Anterior cingulate cortex (tissue), 58 donors: Measurements from ENCODE around the gene ANKRD33B.
"Not testable (repeated sequence)": the region's sequence is repeated elsewhere in the genome, so short reads cannot be mapped to it uniquely, and the experiment has no call there.

Experiments
- DNase-seq, 58 donors: peaks; one replicate each; lab custom pipeline; 2025; lab: John Stamatoyannopoulos, UW

Gene ANKRD33B

DNA sequence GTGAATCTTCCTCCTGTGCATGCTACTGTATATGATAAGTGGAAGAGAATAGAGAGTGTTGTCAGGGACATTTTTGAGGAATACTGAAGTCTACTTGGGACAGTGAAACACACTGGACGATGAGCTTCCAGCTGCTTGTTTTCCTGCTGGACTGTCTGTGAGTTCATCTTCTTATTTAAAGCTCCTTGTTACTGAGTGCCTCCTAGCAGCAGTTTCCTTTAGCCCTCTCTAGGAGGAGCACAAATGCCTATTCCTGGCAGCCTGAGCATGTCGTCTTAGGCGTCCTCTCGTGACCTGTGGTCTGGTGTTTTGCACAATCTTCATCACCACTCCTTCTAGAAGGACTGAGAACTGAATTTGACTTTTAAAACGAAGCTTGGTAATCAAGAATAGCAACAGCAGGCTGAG, 43.8 kb downstream of the ANKRD33B start:
- no peak for DNase-seq

DNA sequence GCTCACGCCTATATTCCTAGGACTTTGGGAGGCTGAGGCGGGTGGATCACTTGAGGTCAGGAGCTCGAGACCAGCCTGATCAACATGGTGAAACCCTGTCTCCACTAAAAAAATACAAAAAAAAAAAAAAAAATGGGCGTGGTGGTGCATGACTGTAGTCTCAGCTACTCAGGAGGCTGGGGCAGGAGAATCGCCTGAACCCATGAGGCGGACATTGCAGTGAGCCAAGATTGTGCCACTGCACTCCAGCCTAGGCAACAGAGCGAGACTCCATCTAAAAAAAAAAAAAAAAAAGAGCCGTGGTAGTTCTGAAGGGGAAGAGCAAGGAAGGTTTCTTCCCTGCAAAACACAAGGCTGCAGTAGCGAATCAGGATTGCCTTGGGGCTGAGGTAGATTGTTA, 44.2 kb downstream of the ANKRD33B start:
- DNase-seq: not testable (repeated sequence)

DNA sequence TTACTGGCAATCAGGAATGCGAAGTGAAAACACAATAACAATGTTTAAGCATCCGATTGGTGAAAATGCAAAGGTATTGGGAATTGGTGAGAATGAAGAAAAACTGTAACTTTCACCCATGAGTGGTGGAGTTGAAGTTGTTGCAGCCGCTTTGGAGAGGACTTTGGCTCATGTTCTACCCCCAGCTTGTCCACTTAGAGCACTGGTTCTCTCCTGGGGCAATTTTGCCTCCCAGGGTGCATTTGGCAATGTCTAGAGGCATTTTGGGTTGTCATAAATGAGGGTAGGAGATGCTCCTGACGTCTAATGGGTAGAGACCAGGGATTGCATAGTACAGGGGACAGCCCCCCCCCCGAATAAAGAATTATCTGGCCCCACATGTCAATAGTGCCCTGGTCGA, 46.2 kb downstream of the ANKRD33B start:
- DNase-seq: no peak

- DNase-seq: no peak
These were observed 47.4 kb downstream of the ANKRD33B start for GRCh38 chr5:10611290-10611689.

GRCh38 chr5:10612251-10612650, 48.4 kb downstream of the ANKRD33B start:
- DNase-seq: no peak

DNA sequence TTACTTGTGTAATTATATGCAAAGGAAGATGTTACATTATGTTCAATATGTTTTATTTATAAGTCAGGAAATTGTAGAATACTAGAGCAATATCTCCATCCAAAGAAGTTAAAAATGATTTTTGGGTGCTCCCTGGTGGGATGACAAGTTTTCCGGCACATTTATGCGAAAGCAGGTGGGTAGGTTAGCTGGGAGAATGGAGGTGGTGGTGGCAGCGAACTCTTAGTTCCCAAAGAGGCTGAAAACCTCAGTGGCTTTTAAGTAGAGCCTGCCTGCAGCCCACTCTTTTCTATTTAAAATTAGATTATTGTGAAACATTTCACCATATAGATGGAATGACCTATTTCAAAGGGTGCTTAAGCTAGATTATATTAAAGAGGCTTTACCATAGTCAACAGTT, 51.8 kb downstream of the ANKRD33B start:
- DNase-seq: no peak

- DNase-seq: no peak
These were observed 53.2 kb downstream of the ANKRD33B start for GRCh38 chr5:10617103-10617502.

- no peak for DNase-seq
These were observed 54.4 kb downstream of the ANKRD33B start for GRCh38 chr5:10618311-10618710.

GRCh38 chr5:10619649-10620048, 55.8 kb downstream of the ANKRD33B start:
- no peak for DNase-seq

GRCh38 chr5:10620346-10620745, 56.5 kb downstream of the ANKRD33B start:
- DNase-seq: no peak

GRCh38 chr5:10621832-10622231, 58.0 kb downstream of the ANKRD33B start:
- DNase-seq: no peak

GRCh38 chr5:10622810-10623209, 58.9 kb downstream of the ANKRD33B start:
- DNase-seq: no peak

DNA sequence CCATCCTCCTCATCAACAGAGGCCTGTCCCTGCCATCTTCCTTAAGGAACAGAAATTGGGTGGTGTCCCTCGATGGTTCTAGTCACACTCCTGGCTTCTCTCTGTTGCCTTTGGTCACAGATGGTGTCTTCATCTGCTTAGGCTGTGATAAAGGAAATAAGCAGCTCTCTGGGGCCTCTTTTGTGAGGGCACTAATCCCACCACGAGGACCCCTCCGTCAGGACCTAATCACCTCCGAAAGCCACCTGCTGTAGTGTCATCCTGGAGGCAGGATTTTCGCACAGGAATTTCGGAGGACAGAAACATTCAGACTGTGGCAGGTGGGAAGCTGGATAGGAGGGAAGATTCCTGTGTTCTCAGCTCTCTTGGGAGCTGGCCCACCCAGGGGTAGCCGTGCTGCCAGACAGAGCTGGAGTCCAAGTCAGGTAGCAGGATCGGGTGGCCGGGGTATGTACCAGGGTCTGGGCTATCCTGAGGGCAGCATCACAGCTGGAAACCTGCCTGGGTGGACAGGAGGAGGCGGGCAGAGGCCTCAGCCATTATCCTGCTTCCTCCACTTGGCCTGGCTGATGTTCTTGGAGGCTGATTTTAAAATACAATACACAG, 59.5 kb downstream of the ANKRD33B start:
- DNase-seq: no peak

DNA sequence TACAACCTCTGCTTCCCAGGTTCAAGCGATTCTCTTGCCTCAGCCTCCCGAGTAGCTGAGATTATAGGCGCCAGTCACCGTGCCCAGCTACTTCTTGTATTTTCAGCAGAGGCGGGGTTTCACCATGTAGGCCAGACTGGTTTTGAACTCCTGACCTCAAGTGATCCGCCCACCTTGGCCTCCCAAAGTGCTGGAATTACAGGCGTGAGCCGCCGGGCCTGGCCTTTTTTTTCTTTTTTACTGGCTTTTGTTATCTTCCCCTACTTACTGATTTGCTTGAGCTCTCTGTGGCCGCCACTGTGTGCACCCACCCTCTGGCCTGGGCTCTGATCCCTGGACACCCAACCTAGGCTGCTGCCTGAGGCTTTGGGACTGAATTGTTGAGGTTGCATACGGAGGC, 60.3 kb downstream of the ANKRD33B start:
- no peak for DNase-seq

- no peak for DNase-seq
These were observed 60.8 kb downstream of the ANKRD33B start for GRCh38 chr5:10624679-10625078.

DNA sequence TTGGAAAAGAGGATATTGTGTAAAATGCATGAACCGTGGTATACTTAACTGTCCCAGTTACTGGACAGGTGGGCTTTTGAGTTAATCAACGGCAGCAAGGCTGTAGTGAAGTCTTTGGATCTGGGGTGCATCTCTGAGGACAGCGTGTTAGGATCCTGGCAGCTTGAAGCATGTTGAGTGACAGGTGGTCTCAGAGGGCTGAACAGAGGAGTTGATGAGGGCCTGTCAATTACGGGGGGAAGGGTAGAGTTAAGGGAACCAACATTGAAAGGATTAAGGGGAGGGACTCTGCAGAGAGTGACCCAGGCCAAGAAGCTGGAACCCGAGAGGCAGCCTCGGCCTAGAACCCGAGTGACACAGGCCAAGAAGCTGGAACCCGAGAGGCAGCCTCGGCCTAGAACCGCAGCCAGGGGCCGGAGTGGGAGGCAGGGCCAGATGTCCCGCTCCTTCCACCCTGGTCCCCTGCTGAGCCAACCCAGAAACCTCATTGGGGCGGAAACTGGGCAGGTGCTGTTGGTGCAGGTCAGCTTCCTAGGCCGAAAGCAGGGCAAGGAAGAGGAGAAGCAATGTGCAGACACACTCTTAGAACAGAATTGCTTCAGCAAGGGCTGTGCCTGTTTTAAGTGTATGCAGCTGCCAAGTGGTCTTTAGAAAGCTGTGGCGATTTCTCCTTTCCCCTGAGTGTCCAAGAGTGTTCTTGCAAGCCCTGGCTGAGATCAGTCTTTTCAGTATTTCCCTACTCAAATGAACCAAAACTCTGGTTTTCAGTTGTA, 62.0 kb downstream of the ANKRD33B start:
- no peak for DNase-seq

GRCh38 chr5:10626473-10627013, 62.7 kb downstream of the ANKRD33B start:
- DNase-seq: peak in 5 of 58 donors; percentile 12 to 60 (median 21)

DNA sequence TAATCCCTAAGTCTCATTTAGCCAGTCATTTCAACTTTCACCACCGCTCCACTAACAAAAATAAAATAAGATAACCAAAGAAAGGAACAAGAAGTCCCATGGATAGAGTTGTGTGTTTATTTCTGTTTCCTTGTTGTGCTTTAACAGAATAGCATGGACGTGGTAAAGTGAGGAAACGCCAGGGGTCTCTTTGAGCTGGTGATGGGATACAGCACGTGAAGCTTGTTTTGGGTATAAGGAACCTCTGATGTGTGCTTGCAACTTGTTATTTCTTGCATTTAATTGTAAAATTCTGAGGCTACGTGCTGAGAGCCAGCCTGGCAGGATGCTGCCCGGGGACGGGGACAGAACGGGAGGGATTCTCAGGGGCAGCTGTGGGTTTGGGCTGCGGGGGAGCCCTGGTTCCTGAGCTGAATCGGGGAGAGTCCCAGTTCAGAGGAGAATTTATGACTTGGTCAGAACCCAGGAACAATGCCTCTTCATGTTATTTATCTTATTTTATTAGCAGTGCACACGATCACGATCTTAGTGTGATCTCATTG, 63.4 kb downstream of the ANKRD33B start:
- peak in 1 of 58 donors; percentile 22 for DNase-seq

GRCh38 chr5:10628601-10629000, 64.7 kb downstream of the ANKRD33B start:
- DNase-seq: no peak

GRCh38 chr5:10629682-10630081, 65.8 kb downstream of the ANKRD33B start:
- DNase-seq: no peak

DNA sequence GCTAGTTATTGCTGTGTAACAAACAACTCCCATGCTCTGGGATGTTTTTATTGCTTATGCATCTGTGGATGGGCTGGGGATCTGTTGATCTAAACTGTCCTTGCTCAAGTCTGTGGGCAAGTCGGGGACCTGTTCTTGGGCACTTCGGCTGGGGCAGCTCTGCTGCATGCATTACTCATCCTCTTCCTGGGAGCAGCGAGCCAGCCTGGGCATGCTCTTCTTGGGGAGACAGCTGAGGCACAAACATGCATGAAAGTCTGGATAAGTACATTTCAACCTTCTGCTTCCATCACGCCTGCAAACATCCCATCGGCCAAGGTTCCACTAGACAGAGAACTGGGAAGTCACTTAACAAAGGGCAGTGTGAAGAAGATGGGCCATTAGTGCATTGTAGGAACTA, 66.3 kb downstream of the ANKRD33B start:
- DNase-seq: no peak

GRCh38 chr5:10630744-10631143, 66.9 kb downstream of the ANKRD33B start:
- DNase-seq: not testable (repeated sequence)
